ENCODE measurements around the gene ENOX1.

DNA sequence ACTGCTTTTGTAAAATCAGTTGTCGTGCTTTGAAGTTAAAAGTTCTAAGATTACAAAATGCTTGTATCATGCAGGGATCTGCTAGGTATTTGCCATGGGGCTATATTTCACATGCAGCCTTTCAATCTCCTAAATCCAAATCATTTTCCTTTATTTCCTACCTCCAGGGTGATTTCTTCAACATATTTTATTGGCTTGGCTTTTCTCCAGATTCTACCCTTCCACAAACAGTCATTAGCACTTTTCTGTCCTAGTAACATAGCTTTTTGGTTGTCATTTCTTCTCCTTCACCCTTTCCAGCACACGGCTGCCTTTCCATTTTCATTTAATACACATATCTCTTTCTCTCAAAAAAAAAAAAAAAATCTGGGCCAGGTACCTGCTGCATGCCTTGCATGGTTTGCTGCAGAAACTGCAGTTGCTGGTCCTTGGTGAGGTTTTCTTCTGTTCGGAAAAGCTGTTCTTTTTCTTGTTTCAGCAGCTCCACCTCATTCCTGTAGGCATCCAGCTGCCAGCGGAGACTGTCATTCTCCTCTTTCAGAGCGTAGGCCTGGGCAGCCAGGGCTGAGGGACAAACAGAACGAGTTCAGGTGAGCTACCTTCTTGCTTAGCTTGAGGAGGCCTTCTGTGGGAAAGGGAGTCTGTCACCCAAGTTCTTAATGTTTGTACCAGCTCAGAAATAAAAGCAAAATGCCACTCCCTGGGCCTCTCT lies 488.6 kb downstream of the ENOX1 start:
- TF ChIP-seq CTCF (conservative IDR thresholded peaks at IDR 0.05) (no peak), ZFX (IDR thresholded peaks at IDR 0.05) (no peak)

Data from C4-2B (cell line).